ENCODE data around the gene TPSD1. TPM values are rescaled to one million over a fixed set of nuclear protein-coding genes. Genes with fewer than 3 reads are reported as not detected.

TPSD1 gene
- total and polyA plus RNA-seq, 9 of the 15 experiments (the other 6 are each of a cell fraction or from before 2014, with no cell fraction given) = not detected

GRCh38 chr16:1220098-1220728, 35.7 kb upstream of the TPSD1 start (continued):
- no peak for TF ChIP-seq CREB1 (IDR thresholded peaks at IDR 0.05)
- no peak for TF ChIP-seq CREB1 (CRISPR knock-in tag; IDR thresholded peaks at IDR 0.05)
- TF ChIP-seq GABPB1 (CRISPR knock-in tag; IDR thresholded peaks at IDR 0.05) = 0 out of 2 replicates have a peak, but pooled peaks have one; percentile 9
- no peak for TF ChIP-seq SNIP1 (IDR thresholded peaks at IDR 0.05; ENCODE audit: low read depth)
- no peak for TF ChIP-seq GMEB1 (CRISPR knock-in tag; IDR thresholded peaks at IDR 0.05)
- peak; percentile 75 to 80 for TF ChIP-seq NRF1 (conservative IDR thresholded peaks at IDR 0.05 in 1 of 2, IDR thresholded peaks at IDR 0.05 in 1 of 2)
- TF ChIP-seq MIER1 (IDR thresholded peaks at IDR 0.05; ENCODE audit: low read depth) = no peak
- TF ChIP-seq PHF20 (IDR thresholded peaks at IDR 0.05; ENCODE audit: partially characterized antibody) = no peak
- peak; percentile 83 for TF ChIP-seq CTCFL (IDR thresholded peaks at IDR 0.05; ENCODE audit: borderline replicate concordance, insufficient read depth, low read depth, low read length, poor library complexity, severe bottlenecking)
- no peak for TF ChIP-seq CREB3L1 (IDR thresholded peaks at IDR 0.05; ENCODE audit: borderline replicate concordance, low read depth)
- no peak for TF ChIP-seq ZNF696 (CRISPR knock-in tag; conservative IDR thresholded peaks at IDR 0.05)
- TF ChIP-seq ADNP (tag; IDR thresholded peaks at IDR 0.05) = no peak
- TF ChIP-seq USF1 (CRISPR knock-in tag; IDR thresholded peaks at IDR 0.05) = peak; percentile 17; the same call in 1 of the 2 replicates
- TF ChIP-seq STAT5A (IDR thresholded peaks at IDR 0.05; ENCODE audit: borderline replicate concordance, low read length) = no peak
- no peak for TF ChIP-seq VEZF1 (CRISPR knock-in tag; IDR thresholded peaks at IDR 0.05)
- 0 out of 2 replicates have a peak, but pooled peaks have one; percentile 44 for TF ChIP-seq FOXP1 (CRISPR knock-in tag; IDR thresholded peaks at IDR 0.05)
- TF ChIP-seq ZFX (CRISPR knock-in tag; IDR thresholded peaks at IDR 0.05) = peak; percentile 37
- no peak for TF ChIP-seq ZNF316 (IDR thresholded peaks at IDR 0.05)
- peak; percentile 33 for TF ChIP-seq SP2 (IDR thresholded peaks at IDR 0.05; ENCODE audit: extremely low read depth, low read depth, low read length, poor library complexity, severe bottlenecking)
- TF ChIP-seq ZNF143 (CRISPR knock-in tag; IDR thresholded peaks at IDR 0.05) = peak; percentile 30; the same call in 1 of the 2 replicates
